ENCODE results near the gene KCNG3. TPM values are rescaled to one million over a fixed set of nuclear protein-coding genes. Genes with fewer than 3 reads are reported as not detected.

Gene KCNG3
- total and polyA plus RNA-seq, 4 donors, result 0.06 to 2.8 (median 0.29) TPM

DNA sequence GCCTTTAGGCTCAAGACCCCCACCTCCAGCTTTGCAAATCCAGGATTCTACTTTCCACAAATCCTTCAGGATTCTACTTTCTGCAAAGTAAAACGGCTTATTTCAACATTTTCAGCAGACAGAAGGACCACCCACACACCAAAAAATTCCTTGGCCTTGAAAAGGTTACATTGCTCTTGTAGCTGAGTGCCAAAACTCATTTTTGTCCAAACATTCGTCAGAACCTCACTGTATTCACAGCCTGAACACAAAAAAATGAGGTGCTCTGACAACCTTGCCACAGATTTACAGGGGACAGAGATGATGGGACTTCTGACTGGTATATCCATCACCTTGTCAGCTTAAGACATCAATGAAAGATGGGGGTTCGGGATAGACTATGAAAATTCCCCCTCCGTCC is 69.7 kb downstream of the KCNG3 start:
- DNase-seq, result peak; percentile 50 to 89 (median 82)
- Histone ChIP-seq H3K4me1 (ENCODE audit: control insufficient read depth in 5 of 5, insufficient read depth in 5 of 5, low read length in 5 of 5) (peaks cover 0 to 13% (median 0%) of the 10 kb centered on the region in 5 donors), H3K27ac (ENCODE audit: low read depth in 1 of 2, low read length in 1 of 2) (no peak overlapping the region), H3K9me3 (ENCODE audit: control insufficient read depth in 4 of 4, insufficient read depth in 3 of 4, low read length in 3 of 4) (no peaks in the 10 kb centered on the region), H3K36me3 (ENCODE audit: control insufficient read depth in 4 of 4, insufficient read depth in 4 of 4, low read length in 4 of 4) (no peaks in the 10 kb centered on the region), H3K4me3 (no peak overlapping the region), H3K27me3 (ENCODE audit: control insufficient read depth in 3 of 3, insufficient read depth in 3 of 3, low read length in 2 of 3) (no peaks in the 10 kb centered on the region), H3K9ac (ENCODE audit: insufficient read depth in 1 of 2, low read length in 2 of 2) (no peak overlapping the region)
- ATAC-seq (ENCODE audit: insufficient read depth, low FRiP score), result no peak
- no peak for TF ChIP-seq CTCF (IDR thresholded peaks at IDR 0.05; ENCODE audit: control extremely low read depth, extremely low read depth)
- 59 to 74% methylated on average over 4 of the region's 4 CpGs for whole genome bisulfite sequencing, 2 donors

- peaks cover 0 to 13% (median 0%) of the 10 kb centered on the region in 5 donors for H3K4me1 ChIP-seq (ENCODE audit: control insufficient read depth in 5 of 5, insufficient read depth in 5 of 5, low read length in 5 of 5)
- no peak for DNase-seq
- no peaks in the 10 kb centered on the region for H3K9me3 ChIP-seq (ENCODE audit: control insufficient read depth in 4 of 4, insufficient read depth in 3 of 4, low read length in 3 of 4)
- no peaks in the 10 kb centered on the region for H3K36me3 ChIP-seq (ENCODE audit: control insufficient read depth in 4 of 4, insufficient read depth in 4 of 4, low read length in 4 of 4)
- H3K9ac ChIP-seq (ENCODE audit: insufficient read depth in 1 of 2, low read length in 2 of 2), result no peak overlapping the region
- no peaks in the 10 kb centered on the region for H3K27me3 ChIP-seq (ENCODE audit: control insufficient read depth in 3 of 3, insufficient read depth in 3 of 3, low read length in 2 of 3)
- no peak overlapping the region for H3K27ac ChIP-seq (ENCODE audit: low read depth in 1 of 2, low read length in 1 of 2)
- no peak for ATAC-seq (ENCODE audit: insufficient read depth, low FRiP score)
- H3K4me3 ChIP-seq, result no peak overlapping the region
- 86 to 87% methylated on average over 3 of the region's 3 CpGs for WGBS, 2 donors
- no peak for TF ChIP-seq CTCF (IDR thresholded peaks at IDR 0.05; ENCODE audit: control extremely low read depth, extremely low read depth)
These were observed 72.1 kb downstream of the KCNG3 start for GRCh38 chr2:42421601-42422239.

DNA sequence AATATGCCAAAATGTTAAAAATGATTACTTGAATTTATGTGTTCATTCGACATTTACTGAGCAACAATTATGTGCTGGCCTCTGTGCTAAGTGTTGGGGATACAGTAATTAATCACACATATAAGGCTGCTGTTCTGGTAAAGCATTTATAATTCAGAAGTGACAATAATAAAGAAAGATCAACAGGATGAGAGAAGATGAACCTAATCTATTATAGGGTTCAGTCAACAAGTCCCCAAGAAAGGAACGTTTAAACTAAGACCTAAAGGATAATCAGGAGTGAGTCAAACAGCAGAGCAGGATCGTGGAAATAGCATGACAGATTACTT is 72.7 kb downstream of the KCNG3 start:
- ATAC-seq (ENCODE audit: insufficient read depth, low FRiP score), result no peak
- no peaks in the 10 kb centered on the region for H3K9me3 ChIP-seq (ENCODE audit: control insufficient read depth in 4 of 4, insufficient read depth in 3 of 4, low read length in 3 of 4)
- no peak overlapping the region for H3K9ac ChIP-seq (ENCODE audit: insufficient read depth in 1 of 2, low read length in 2 of 2)
- no peak overlapping the region for H3K4me3 ChIP-seq
- TF ChIP-seq CTCF (IDR thresholded peaks at IDR 0.05; ENCODE audit: control extremely low read depth, extremely low read depth), result no peak
- no peak for DNase-seq
- H3K36me3 ChIP-seq (ENCODE audit: control insufficient read depth in 4 of 4, insufficient read depth in 4 of 4, low read length in 4 of 4), result no peaks in the 10 kb centered on the region
- H3K27ac ChIP-seq (ENCODE audit: low read depth in 1 of 2, low read length in 1 of 2), result no peak overlapping the region
- H3K4me1 ChIP-seq (ENCODE audit: control insufficient read depth in 5 of 5, insufficient read depth in 5 of 5, low read length in 5 of 5), result peaks cover 0 to 13% (median 0%) of the 10 kb centered on the region in 5 donors
- no peaks in the 10 kb centered on the region for H3K27me3 ChIP-seq (ENCODE audit: control insufficient read depth in 3 of 3, insufficient read depth in 3 of 3, low read length in 2 of 3)
- WGBS, 2 donors, result 80 to 86% methylated on average over 3 of the region's 3 CpGs

- Histone ChIP-seq H3K9ac (ENCODE audit: insufficient read depth in 1 of 2, low read length in 2 of 2) (no peak overlapping the region), H3K9me3 (ENCODE audit: control insufficient read depth in 4 of 4, insufficient read depth in 3 of 4, low read length in 3 of 4) (peaks cover 0 to 4% (median 3%) of the 10 kb centered on the region in 4 donors), H3K4me3 (no peak overlapping the region), H3K4me1 (ENCODE audit: control insufficient read depth in 5 of 5, insufficient read depth in 5 of 5, low read length in 5 of 5) (no peaks in the 10 kb centered on the region), H3K36me3 (ENCODE audit: control insufficient read depth in 4 of 4, insufficient read depth in 4 of 4, low read length in 4 of 4) (no peaks in the 10 kb centered on the region), H3K27ac (ENCODE audit: low read depth in 1 of 2, low read length in 1 of 2) (no peak overlapping the region), H3K27me3 (ENCODE audit: control insufficient read depth in 3 of 3, insufficient read depth in 3 of 3, low read length in 2 of 3) (no peaks in the 10 kb centered on the region)
- DNase-seq (no peak), ATAC-seq (ENCODE audit: insufficient read depth, low FRiP score) (no peak)
- no peak for TF ChIP-seq CTCF (IDR thresholded peaks at IDR 0.05; ENCODE audit: control extremely low read depth, extremely low read depth)
These were observed 79.1 kb downstream of the KCNG3 start for GRCh38 chr2:42414648-42415047.
